ENCODE data around the gene SNRPB.

The SNRPB gene

GRCh38 chr20:2418388-2418787, 52.2 kb downstream of the SNRPB start:
- no peak for DNase-seq

DNA sequence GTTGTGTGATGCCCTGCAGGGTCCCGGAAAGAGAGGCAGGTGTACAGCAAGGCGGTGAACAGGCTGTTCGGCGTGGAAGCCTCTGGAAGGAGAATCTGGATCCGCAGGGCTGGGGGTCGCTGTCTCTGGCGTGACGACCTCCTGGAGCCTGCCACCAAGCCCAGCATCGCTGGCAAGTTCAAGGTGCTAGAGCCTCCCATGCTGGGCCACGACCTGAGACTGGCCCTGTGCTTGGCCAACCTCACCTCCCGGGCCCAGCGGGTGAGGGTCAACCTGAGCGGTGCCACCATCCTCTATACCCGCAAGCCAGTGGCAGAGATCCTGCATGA, 53.4 kb downstream of the SNRPB start:
- DNase-seq: no peak

GRCh38 chr20:2416541-2417212, 53.9 kb downstream of the SNRPB start:
- no peak for DNase-seq
